ENCODE measurements around the gene CAMTA1. TPM values are rescaled to one million over a fixed set of nuclear protein-coding genes. Genes with fewer than 3 reads are reported as not detected.

Gene CAMTA1
- total RNA-seq, 1 donor from 2014 or later: 109 TPM

GRCh38 chr1:7667625-7668218 is 882.5 kb downstream of the CAMTA1 start:
- Mint-ChIP-seq H3K4me3 (peak overlapping the region; percentile 59), H3K4me1 (peaks cover 37% of the 10 kb centered on the region), H3K36me3 (ENCODE audit: low read depth) (no peaks in the 10 kb centered on the region), H3K27ac (ENCODE audit: unreplicated experiment) (peak overlapping the region; percentile 99), H3K27me3 (ENCODE audit: low read depth) (peaks cover 10% of the 10 kb centered on the region), H3K9me3 (no peaks in the 10 kb centered on the region)
- TF ChIP-seq CTCF (conservative IDR thresholded peaks at IDR 0.05): peak; percentile 99
- DNase-seq (ENCODE audit: low read depth, low spot score): peak; percentile 99

GRCh38 chr1:7669559-7670311 is 884.5 kb downstream of the CAMTA1 start:
- peak; percentile 66 for DNase-seq (ENCODE audit: low read depth, low spot score)
- Mint-ChIP-seq H3K4me3 (peak overlapping the region; percentile 67), H3K36me3 (ENCODE audit: low read depth) (no peaks in the 10 kb centered on the region), H3K4me1 (peaks cover 37% of the 10 kb centered on the region), H3K27me3 (ENCODE audit: low read depth) (peaks cover 14% of the 10 kb centered on the region), H3K27ac (ENCODE audit: unreplicated experiment) (no peak overlapping the region), H3K9me3 (no peaks in the 10 kb centered on the region)
- peak; percentile 82 for TF ChIP-seq CTCF (conservative IDR thresholded peaks at IDR 0.05)

GRCh38 chr1:7670334-7671145 is 885.3 kb downstream of the CAMTA1 start:
- Mint-ChIP-seq H3K27ac (ENCODE audit: unreplicated experiment) (peak overlapping the region; percentile 39), H3K27me3 (ENCODE audit: low read depth) (peaks cover 14% of the 10 kb centered on the region), H3K4me1 (peaks cover 37% of the 10 kb centered on the region), H3K9me3 (no peaks in the 10 kb centered on the region), H3K4me3 (peak overlapping the region; percentile 67), H3K36me3 (ENCODE audit: low read depth) (no peaks in the 10 kb centered on the region)
- no peak for TF ChIP-seq CTCF (conservative IDR thresholded peaks at IDR 0.05)
- peak; percentile 22 for DNase-seq (ENCODE audit: low read depth, low spot score)

GRCh38 chr1:7671146-7671465 is 885.9 kb downstream of the CAMTA1 start:
- H3K9me3 Mint-ChIP-seq: no peaks in the 10 kb centered on the region
- H3K36me3 Mint-ChIP-seq (ENCODE audit: low read depth): no peaks in the 10 kb centered on the region
- peaks cover 12% of the 10 kb centered on the region for H3K27me3 Mint-ChIP-seq (ENCODE audit: low read depth)
- no peak for TF ChIP-seq CTCF (conservative IDR thresholded peaks at IDR 0.05)
- H3K4me1 Mint-ChIP-seq: peaks cover 37% of the 10 kb centered on the region
- DNase-seq (ENCODE audit: low read depth, low spot score): no peak
- H3K27ac Mint-ChIP-seq (ENCODE audit: unreplicated experiment): no peak overlapping the region
- peak overlapping the region; percentile 41 for H3K4me3 Mint-ChIP-seq

GRCh38 chr1:7671676-7672075 is 886.4 kb downstream of the CAMTA1 start:
- Mint-ChIP-seq H3K9me3 (no peaks in the 10 kb centered on the region), H3K4me1 (peaks cover 37% of the 10 kb centered on the region), H3K36me3 (ENCODE audit: low read depth) (no peaks in the 10 kb centered on the region), H3K27me3 (ENCODE audit: low read depth) (peaks cover 11% of the 10 kb centered on the region), H3K27ac (ENCODE audit: unreplicated experiment) (no peak overlapping the region), H3K4me3 (peak overlapping the region; percentile 58)
- no peak for DNase-seq (ENCODE audit: low read depth, low spot score)
- TF ChIP-seq CTCF (conservative IDR thresholded peaks at IDR 0.05): no peak

Data from neural crest cell (in vitro differentiated cells).